SK-N-SH (cell line): ENCODE results near the gene ASIC2.

Experiments
- CTCF ChIP-seq: fragments of 200-600 bp; sonication (generic); IDR thresholded peaks from 2 replicates; pipeline ENCODE4 v1.6.1; 2017; ENCODE audit warnings: antibody characterized with exemption, mild to moderate bottlenecking, moderate library complexity
- ELF1 ChIP-seq: IDR thresholded peaks from 2 replicates; pipeline ENCODE4 v1.4.0; 2012
- EZH2phosphoT487 ChIP-seq: fragments of 200-600 bp; sonication (generic); IDR thresholded peaks from 2 replicates; pipeline ENCODE4 v1.6.1; 2017; ENCODE audit warnings: low read depth, mixed run types, mild to moderate bottlenecking, antibody characterized with exemption, moderate library complexity, borderline replicate concordance
- POLR2AphosphoS5 ChIP-seq: IDR thresholded peaks from 2 replicates; pipeline ENCODE4 v1.6.1; 2012; ENCODE audit warnings: low read depth, low read length
- SMC3 ChIP-seq: IDR thresholded peaks from 2 replicates; pipeline ENCODE4 v1.6.1; 2012; ENCODE audit warnings: low read depth, low read length, improper control_type of control experiment
- YY1 ChIP-seq: IDR thresholded peaks from 2 replicates; pipeline ENCODE4 v1.4.0; 2012; ENCODE audit warnings: low read depth, mild to moderate bottlenecking

GRCh38 chr17:33287096-33287725, 5.9 kb downstream of the ASIC2 start:
- no peak for TF ChIP-seq CTCF
- TF ChIP-seq POLR2AphosphoS5: no peak
- no peak for TF ChIP-seq YY1
- TF ChIP-seq SMC3: no peak
- TF ChIP-seq EZH2phosphoT487: no peak
- TF ChIP-seq ELF1: no peak
